ENCODE data around the gene CD300A. TPM values are rescaled to one million over a fixed set of nuclear protein-coding genes. Genes with fewer than 3 reads are reported as not detected.

CD300A gene
- total RNA-seq, 4 donors from 2014 or later, result 1.4 to 2.5 TPM; not detected in 2

- ATAC-seq (peak; percentile 9 to 39), DNase-seq (peak in 1 of 2 donors; percentile 50)
- in situ Hi-C loops (cut with MboI; ENCODE audit: low sequenced_read_pairs in 4 of 4), result no loop called here
- intact Hi-C loops (cut with DNase I; ENCODE audit: low total_unique reads), result loop anchor here (5.0 kb wide), 2 partner anchors 40 to 65 kb away; partner anchors contain the start of gene CD300A
- Histone ChIP-seq H3K27me3 (peaks cover 0 to 3% (median 0%) of the 10 kb centered on the region in 3 donors), H3K36me3 (no peaks in the 10 kb centered on the region), H3K4me1 (no peaks in the 10 kb centered on the region), H3K9me3 (peaks cover 0 to 3% (median 0%) of the 10 kb centered on the region in 3 donors), H3K4me3 (no peak overlapping the region), H3K27ac (no peak overlapping the region)
- TF ChIP-seq POLR2A (IDR thresholded peaks at IDR 0.05) (peak; percentile 18 to 40), CTCF (IDR thresholded peaks at IDR 0.05 in 4 of 5, conservative IDR thresholded peaks at IDR 0.05 in 1 of 5) (no peak)
Observed at GRCh38 chr17:74532115-74532514, 65.7 kb downstream of the CD300A start.

Other genes with a start within 250 kb of the CD300A start
- gene DNAI2, start 192.4 kb upstream of the CD300A start, total RNA-seq, result not detected
- gene KIF19, start 140.4 kb upstream of the CD300A start, total RNA-seq, result 1 to 10 TPM in 1 of 4 donors, under 1 TPM in 2, not detected in 1; 0.41 to 1.8 (median 0.62) TPM
- gene BTBD17, start 104.8 kb upstream of the CD300A start, total RNA-seq, result not detected
- gene GPR142, start 99.1 kb upstream of the CD300A start, total RNA-seq, result not detected
- gene GPRC5C, start 34.5 kb upstream of the CD300A start, total RNA-seq, result 100 to 1,000 TPM in 3 of 4 donors, 10 to 100 TPM in 1; 80.4 to 138 (median 127) TPM
- under 1 TPM in 1 of 4 donors, not detected in 3; 0.16 TPM for gene CD300LB, start 64.8 kb downstream of the CD300A start, total RNA-seq
- under 1 TPM in 1 of 4 donors, not detected in 3; 0.16 TPM for gene CD300C, start 79.5 kb downstream of the CD300A start, total RNA-seq
- not detected for gene CD300H, start 100.9 kb downstream of the CD300A start, total RNA-seq
- gene CD300LD, start 125.6 kb downstream of the CD300A start, total RNA-seq, result not detected
- gene CD300E, start 157.1 kb downstream of the CD300A start, total RNA-seq, result under 1 TPM in 2 of 4 donors, not detected in 2; 0.26 to 0.91 TPM
- not detected for gene CD300LF, start 246.3 kb downstream of the CD300A start, total RNA-seq